Measurements from ENCODE around the gene OR52E8.
A peak's percentile ranks its signal among the peaks of the same experiment; 100 is the strongest.

OR52E8 gene

GRCh38 chr11:5857590-5857989 lies at the start of gene OR52E8:
Gene OR52E8 (minus strand): TSS chr11:5857690. CDS start chr11:5857690, 0 bp downstream.
- no peak for DNase-seq

DNA sequence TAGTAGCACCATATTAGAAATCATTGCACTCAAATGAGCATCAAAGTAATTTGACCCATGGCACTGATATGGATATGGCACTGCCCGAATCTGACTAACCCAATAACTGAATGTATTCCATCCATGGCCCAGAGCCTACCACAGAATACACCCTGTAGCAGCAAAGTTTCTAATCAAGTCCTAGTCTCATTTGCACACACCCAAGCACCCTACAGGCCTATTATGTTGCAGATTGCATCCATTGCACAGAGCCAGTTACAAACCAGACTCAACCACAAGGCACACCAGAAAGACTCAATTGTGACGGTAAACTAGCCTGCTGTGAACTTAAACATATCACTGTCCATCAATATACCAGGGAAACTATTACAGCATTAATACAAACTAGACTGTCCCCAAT lies 42.0 kb upstream of the OR52E8 start:
- DNase-seq, result no peak

- DNase-seq, result no peak
Observed at GRCh38 chr11:5892908-5893307, 35.4 kb upstream of the OR52E8 start, which contains the start of gene OR52E5. Gene OR52E5 (plus strand): TSS chr11:5893208. CDS start chr11:5900777, 7,569 bp downstream.

DNA sequence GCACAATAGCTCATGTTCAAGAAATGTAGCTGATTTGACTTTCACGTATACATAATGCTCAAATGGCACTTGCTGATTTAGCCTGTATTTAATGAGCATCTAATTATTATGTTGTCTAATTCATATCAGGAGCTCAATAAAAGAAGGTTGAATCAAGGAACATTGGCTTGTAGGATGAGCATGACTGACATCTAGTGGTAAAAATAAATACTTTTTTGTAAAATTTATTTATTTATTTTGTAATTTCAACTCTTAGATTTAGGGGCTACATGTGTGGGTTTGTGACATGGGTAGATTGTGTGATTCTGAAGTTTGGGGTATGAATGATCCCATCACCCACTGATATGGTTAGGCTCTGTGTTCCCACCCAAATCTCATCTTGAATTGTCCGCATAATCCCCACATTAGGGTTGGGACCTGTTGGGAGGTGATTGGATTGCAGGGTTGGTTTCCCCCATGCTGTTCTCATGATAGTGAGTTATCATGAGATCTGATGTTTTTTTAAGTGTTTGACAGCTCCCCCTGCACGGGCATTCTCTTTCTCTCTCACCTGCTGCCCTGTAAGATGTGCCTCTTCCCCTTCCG lies 33.8 kb upstream of the OR52E8 start:
- DNase-seq, result no peak

DNA sequence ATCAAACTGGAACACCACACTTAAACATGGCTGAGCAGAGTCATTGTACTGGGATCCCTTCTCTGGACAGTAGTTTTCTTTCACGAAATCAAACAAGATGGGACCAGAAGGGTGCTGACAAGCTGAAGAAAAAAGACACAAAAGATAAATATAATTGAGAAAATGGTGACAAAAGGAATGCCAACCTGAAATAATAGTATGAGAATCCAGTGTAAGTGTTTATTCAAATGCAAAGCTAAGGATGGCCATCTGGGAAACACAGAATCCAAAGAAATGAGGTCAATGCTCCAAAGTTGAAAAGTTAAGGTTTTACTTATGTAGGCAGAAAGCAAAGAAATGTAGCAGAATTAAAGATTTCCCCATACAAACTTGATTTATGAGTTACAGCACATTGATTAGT lies 30.2 kb upstream of the OR52E8 start:
- no peak for DNase-seq

DNA sequence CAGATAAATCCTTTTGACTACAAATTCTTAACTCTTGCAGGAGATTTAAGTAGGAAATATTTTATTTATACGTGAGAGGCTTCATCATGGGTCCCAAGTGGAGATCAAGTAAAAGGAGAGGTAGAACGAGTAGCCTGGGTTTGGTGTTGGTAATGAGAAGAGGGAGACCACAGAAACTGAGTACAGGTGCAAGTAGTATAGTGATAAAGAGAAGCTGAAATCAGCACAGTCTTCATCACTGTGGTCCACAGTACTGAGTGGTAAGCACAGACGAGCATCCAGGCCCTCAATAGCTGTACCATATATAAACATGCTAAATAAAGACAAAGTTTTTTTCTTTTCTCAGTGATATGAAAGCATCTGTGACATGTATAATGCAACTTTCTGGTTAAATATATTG lies 29.7 kb upstream of the OR52E8 start:
- DNase-seq, result no peak

DNA sequence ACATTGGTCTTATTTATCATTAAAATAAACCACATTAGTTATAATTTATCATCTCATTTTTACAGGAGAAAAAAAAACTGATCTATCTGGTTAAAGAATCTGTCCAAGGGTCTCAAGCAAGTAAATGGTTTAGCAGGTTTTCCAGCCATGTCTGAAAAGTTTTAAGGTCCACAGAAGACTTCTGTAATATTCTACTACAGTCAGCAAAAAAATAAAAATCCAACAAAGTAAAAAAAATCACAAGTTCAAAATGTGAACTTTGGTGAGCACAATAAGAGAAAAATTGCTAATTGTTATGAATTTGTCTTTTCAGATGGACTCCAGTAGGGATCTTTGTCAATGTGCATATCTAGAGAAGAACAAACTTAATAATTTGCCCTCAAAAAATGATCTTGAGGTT lies 24.3 kb upstream of the OR52E8 start:
- DNase-seq, result no peak

GRCh38 chr11:5880329-5880728 lies 22.8 kb upstream of the OR52E8 start, which contains the start of gene OR52E4:
Gene OR52E4 (plus strand): TSS chr11:5880629. CDS start chr11:5884293, 3,664 bp downstream.
- no peak for DNase-seq

GRCh38 chr11:5878564-5878963 lies 21.1 kb upstream of the OR52E8 start:
- DNase-seq, result no peak

DNA sequence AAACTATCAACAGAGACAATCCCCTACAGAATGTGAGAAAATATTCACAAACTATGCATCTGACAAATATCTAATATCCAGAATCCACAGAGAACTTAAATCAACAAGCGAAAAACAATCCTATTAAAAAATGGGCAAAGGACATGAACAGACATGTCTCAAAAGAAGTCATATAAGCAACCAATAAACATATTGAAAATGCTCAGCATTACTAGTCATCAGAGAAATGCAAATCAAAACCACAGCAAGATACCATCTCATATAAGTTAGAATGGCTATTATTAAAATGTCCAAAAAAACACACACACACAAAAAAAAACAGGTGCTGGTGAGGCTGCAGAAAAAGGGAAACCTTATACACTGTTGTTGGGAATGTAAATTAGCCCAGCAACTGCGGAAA lies 8.3 kb upstream of the OR52E8 start:
- DNase-seq, result no peak

DNA sequence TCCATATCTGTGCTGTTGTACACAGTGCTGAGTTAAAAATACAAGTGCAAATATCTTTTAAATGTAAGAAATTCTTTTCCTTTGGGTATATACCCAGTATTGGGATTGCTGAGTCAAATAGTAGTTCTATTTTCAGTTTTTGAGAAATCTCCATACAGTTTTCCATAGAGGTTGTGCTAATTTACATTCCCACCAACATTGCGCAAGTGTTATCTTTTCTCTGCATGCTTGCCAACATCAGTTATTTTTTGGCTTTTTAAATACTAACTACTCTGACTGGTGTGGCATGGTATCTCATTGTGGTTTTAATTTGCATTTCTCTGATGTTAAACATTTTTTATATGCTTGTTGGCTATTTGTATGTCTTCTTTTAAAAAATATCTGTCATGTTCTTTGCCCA lies 6.5 kb downstream of the OR52E8 start:
- no peak for DNase-seq

DNA sequence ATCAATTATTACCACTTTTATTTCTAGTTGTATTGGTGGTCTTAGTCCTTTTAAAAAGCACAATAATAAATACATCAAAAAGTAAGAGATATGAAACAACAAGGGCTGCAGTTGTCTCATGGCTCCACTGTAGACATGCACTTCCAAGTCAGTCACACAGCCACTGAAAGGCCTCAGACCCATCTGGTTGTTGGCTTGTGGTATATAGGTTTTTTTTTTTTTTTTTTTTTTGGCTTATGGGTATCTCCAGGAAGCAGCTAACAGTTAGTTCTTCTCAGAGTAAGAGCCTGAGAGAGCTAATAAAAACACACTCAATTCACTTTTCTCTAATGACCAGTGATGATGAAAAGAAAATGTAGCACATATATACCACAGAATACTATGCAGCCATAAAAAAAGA lies 9.8 kb downstream of the OR52E8 start:
- DNase-seq, result no peak

GRCh38 chr11:5846701-5847100 lies 10.8 kb downstream of the OR52E8 start:
- DNase-seq, result no peak

DNA sequence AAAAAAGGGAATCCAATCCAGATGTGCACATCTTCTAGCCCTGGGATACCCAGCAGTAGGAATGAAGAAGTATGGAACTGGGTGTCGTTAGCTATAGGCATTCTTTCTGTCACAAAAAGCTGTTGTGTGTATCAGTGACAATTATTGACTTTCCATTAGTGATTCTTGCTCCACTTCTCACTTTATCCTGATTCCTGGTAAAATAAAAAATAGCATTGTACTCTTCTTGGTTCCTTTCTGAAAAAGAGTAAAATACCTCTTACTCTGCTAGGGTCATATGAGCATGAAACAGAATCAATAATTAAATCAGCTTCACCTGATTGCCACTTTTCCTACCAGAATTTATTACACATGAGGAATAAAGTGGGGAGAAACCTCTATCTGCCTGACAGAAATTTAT lies 15.7 kb downstream of the OR52E8 start, which contains the start of gene OR52E6:
TSS of gene OR52E6 (minus strand) at position 101 of the 400 bp plus-strand sequence. CDS start at position 101, 0 bp downstream.
- no peak for DNase-seq

GRCh38 chr11:5837695-5838094 lies 19.8 kb downstream of the OR52E8 start:
- DNase-seq, result no peak

- no peak for DNase-seq
Observed at GRCh38 chr11:5833446-5833845, 24.0 kb downstream of the OR52E8 start.

- no peak for DNase-seq
Observed at GRCh38 chr11:5831196-5831829, 26.2 kb downstream of the OR52E8 start.

DNA sequence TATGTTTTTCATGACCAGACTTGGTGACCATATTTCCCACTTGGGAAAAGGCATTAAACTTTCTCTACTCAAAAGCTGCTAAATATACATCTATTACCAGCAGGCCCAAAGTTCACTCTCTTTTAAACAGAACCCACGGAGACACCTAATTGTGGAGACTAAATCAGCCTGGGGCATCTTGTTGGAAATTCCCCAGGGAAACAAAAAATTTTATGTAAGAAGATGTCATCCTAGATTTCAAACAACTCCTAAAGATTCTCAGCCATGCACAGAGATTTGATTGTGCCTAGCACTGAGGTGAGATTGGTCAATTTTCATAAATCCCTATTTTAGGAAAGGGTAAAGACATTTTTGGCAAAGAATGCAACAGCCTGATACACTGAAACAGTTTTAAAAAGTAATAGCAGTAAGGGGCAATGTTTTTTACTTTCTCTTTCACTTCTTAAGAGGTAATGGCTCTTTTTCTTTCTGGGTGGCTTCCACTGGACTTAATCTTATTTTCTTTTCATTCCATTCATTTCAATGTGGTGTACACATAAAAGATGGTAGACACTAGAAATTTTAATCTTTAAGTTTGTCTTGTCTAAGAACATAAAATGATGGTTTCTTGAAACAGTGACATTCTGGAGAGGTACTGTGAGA lies 39.1 kb downstream of the OR52E8 start:
- DNase-seq, result no peak

- no peak for DNase-seq
Observed at GRCh38 chr11:5815534-5815933, 42.0 kb downstream of the OR52E8 start.

- DNase-seq, result no peak
Observed at GRCh38 chr11:5809905-5810795, 47.3 kb downstream of the OR52E8 start.

DNA sequence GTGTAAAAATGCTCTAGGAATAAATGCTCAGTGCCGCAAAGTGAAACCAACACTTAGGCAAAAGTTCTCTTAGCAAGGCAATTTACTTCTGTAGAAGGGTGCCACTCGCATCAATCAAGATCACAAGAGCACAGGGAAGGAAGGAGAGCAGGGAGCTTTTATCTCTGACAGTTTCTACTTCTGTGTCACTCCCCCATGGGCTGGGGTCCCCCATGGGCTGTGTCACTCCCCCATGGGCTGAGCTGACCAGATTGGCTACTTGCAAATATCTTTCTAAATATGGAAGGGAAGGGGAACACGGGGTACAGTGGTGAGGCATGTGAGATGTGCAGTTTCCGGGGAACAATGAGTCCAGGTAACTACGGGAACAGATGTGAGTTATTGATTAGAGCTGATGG lies 48.4 kb downstream of the OR52E8 start:
- no peak for DNase-seq

GRCh38 chr11:5808500-5809121 lies 48.9 kb downstream of the OR52E8 start, which contains the start of gene OR52N2:
Gene OR52N2 (plus strand): TSS chr11:5808924. CDS start chr11:5820336, 11,412 bp downstream.
- peak; percentile 68 for DNase-seq

DNA sequence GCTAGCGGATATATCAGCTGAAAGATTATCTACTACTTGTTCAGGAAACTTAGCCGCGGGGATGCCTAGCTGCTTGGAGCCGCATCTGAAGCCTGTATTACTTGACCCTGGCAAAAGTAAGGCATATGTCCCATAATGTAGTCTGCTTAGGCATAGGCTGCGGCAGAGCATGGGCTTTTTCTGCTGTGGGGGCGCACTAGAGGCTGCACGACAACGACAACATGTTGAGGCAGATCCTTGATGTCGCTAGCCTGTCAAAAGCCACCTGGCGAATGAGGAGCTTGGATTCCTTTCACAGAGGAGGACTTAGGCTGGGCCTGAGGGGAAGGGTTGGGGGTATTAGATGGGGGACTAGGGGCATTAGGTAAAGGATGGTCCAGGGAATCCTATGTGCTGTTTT lies 49.9 kb downstream of the OR52E8 start:
- no peak for DNase-seq

All from activated CD4-positive, alpha-beta T cell treated with anti-CD3 and anti-CD28 coated beads, Interleukin-2, amount 50 U/mL, for 1 hour (primary cell).